NCI-H2227 (cell line): ENCODE results near the gene SLC4A8.
A peak's percentile ranks its signal among the peaks of the same experiment; 100 is the strongest.

Experiments used
- DNase-seq: peaks from one replicate; lab custom pipeline; 2025; ENCODE audit not compliant: unreplicated experiment; lab: John Stamatoyannopoulos, UW

Gene SLC4A8

DNA sequence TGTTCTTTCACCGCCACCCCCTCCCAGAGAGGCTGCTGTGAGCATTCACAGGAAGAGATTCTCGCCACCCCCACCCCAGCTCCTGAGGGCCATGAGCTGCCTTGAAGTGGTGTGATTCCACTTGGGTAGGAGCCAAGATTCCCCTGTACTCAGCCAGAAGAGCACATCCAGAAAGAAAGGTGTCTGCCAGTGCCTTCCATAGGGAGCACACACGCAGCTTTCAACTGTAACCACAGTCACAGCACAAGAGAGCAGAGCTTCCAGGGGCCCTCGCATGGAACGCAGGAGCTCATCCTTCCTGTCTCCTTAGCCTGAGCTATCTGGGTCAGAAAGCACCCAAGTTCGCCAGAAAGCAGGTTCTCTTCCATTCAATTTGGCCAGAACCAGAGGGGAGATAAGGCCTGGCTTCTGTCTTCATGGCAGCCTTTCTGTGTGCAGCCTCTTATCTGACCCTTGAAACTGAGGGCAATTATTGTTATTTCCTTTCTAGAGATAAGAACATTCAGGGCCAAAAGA is 99.8 kb downstream of the SLC4A8 start:
- peak; percentile 42 for DNase-seq

GRCh38 chr12:51525518-51525917 is 100.9 kb downstream of the SLC4A8 start:
- DNase-seq, result no peak

DNA sequence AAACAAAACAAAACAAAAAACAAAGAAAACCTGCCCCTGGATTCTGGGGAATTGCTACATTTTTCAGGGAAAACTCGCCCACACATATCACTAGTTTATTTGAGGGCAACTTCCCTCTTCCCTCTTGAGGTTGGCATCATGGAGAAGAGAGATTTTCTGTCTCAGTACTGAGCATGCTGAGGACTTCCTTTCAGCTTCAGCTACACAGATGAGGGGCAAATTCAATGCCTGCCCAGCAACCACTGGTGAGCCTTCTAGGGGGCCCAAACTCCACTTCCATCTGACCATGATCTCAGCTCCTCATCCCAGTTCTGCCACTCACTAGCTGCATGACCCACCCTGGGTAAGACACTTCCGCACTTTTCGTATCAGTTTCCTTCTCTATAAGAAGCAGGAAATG is 103.3 kb downstream of the SLC4A8 start:
- no peak for DNase-seq

DNA sequence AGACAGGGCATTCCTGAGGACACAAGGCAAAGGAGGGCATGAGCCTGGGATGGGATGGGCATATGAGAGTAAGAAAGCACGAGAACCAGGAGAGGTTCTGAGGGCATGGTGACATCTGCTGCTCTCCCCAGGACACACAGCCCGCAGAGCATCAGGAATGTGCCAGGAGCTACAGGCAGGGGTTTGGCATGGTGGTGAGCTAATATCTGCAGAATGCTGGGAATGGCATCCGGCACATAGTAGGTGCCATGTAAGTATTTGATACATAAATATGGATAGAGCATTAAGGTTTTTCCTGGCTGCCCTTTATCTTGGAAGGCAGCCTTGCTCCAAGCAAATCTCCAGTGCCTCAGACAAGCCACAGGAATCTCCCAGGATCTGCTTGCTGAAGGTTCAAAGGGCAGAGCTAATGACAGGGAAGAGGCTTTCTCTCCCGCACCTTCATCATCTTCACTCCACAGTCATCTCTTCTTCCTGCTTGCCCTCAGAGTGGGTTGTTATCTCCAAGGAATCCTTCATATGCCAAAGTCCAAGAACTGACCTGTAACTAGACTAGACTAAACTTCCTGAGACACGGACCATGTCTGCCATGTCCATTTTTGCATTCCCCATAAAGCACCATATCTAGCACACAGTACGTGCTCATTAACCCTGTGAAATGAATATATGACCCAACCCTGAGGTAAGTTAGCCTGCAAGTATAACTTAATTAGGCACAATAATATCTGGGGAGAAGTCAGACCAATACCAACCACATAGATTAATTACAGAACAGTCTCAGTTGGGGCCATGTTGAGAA is 104.4 kb downstream of the SLC4A8 start:
- no peak for DNase-seq

- DNase-seq, result no peak
Observed at GRCh38 chr12:51529651-51529970, 105.0 kb downstream of the SLC4A8 start.

- no peak for DNase-seq
Observed at GRCh38 chr12:51530208-51530607, 105.6 kb downstream of the SLC4A8 start.

DNA sequence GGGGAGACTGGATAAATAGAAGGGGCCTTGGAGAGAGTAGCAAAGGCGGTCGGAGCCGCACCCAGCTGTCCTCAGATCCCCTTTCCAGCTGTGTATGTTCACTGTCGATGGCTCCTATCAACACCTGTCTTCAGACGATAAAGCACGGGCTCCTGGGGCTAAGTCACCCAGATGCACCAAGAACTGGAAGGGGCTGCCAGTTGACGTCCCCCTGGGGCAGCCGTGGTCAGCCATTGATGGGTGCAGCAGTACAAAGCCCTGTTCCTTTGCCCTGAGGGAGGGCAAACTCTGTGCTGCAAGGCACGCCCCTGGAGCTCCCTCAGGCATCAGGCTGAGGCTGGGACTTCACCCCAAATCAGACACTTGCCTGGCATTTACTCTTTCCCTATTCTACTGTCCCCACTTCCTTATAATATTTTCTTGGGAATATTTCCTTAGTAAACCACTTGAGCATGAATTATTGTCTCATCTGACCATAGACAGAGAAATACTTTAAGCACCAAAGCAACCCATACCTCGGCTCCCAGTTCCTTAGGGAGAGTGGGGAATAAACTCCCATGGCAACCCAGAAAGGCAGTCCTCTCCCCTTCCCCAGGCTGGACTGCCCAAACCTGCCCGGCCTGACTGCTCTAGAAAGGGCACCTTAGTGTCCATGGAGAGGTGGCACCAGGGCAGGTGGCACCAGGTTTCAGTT is 106.8 kb downstream of the SLC4A8 start:
- DNase-seq, result no peak

- DNase-seq, result peak; percentile 83
Observed at GRCh38 chr12:51531978-51532497, 107.4 kb downstream of the SLC4A8 start.

- DNase-seq, result no peak
Observed at GRCh38 chr12:51533799-51534198, 109.2 kb downstream of the SLC4A8 start.

GRCh38 chr12:51534216-51535074 is 109.8 kb downstream of the SLC4A8 start:
- no peak for DNase-seq

DNA sequence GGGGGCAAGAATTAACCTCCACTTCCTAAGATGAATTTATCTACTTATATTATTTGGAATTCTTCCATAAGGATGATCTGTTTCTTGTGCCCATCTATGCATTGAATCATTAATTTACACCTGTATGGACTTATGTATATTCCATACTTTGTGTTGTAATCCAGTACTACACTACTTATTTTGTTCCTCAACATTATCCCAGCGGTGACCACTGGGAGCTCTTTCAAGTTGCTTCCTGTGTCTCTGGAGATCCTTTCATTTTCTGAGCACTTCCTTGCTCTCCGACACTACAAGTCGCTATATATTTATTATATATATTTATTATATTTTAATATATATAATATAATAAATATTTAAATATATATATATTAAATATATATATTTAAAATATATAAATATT is 111.5 kb downstream of the SLC4A8 start:
- DNase-seq, result no peak

- no peak for DNase-seq
Observed at GRCh38 chr12:51538149-51538548, 113.5 kb downstream of the SLC4A8 start.

DNA sequence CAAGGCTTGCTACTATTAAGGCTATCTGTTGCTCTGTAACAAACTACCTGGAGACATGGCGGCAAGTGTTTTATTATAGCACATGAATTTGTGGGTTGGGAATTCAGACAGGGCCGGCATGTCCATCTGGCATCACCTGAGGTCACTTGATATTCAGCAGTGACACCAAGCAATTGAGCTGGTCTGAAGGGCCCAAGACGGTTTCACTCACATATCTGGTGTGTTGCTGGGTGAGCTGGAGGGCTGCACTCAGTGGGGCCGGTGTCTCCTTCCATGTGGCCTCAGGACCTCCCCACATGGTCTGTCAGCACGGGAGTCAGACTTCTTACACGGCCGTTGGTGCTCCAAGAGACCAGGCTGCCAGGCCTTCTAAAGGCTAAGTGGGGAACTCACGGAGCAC is 114.0 kb downstream of the SLC4A8 start:
- no peak for DNase-seq

DNA sequence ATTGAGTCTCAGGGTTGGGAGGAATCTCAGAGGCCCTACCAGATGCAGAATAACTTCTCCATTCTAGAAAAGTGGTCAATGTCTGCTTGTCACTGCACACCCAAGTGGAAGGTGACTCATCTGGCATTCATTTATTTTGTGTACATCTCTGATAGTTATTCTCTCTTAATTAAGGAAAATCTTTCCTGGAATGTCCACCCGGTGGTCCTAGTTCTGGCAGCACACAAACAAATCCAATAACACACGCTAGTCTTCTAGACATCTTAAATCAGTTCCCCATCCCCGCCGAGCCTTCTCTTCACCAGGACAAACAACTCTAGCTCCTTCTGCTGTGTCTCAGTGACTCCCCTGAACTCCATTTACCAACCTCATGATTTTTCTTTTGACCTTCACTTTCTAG is 116.4 kb downstream of the SLC4A8 start:
- DNase-seq, result no peak

- no peak for DNase-seq
Observed at GRCh38 chr12:51546097-51546496, 121.5 kb downstream of the SLC4A8 start.

GRCh38 chr12:51547606-51548005 is 123.0 kb downstream of the SLC4A8 start:
- no peak for DNase-seq

GRCh38 chr12:51548241-51548640 is 123.6 kb downstream of the SLC4A8 start:
- DNase-seq, result no peak

DNA sequence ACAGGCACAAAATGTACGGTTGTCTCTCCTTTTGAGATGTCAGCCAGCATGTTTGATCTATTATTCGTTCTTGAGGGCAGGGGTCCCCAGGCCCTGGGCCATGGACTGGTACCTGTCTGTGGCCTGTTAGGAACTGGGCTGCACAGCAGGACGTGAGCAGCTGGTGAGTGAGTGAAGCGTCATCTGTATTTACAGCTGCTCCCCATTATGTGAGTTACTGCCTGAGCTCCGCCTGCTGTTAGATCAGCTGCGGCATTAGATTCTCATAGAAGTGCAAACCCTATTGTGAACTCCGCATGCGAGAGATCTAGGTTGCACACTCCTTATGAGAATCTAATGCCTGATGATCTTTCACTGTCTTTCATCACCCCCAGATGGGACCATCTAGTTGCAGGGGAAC is 125.0 kb downstream of the SLC4A8 start:
- DNase-seq, result no peak
